ENCODE measurements around the gene GCGR. TPM values are rescaled to one million over a fixed set of nuclear protein-coding genes. Genes with fewer than 3 reads are reported as not detected.

The GCGR gene
- total RNA-seq, 1 experiment from 2014 or later, result 1.4 TPM

DNA sequence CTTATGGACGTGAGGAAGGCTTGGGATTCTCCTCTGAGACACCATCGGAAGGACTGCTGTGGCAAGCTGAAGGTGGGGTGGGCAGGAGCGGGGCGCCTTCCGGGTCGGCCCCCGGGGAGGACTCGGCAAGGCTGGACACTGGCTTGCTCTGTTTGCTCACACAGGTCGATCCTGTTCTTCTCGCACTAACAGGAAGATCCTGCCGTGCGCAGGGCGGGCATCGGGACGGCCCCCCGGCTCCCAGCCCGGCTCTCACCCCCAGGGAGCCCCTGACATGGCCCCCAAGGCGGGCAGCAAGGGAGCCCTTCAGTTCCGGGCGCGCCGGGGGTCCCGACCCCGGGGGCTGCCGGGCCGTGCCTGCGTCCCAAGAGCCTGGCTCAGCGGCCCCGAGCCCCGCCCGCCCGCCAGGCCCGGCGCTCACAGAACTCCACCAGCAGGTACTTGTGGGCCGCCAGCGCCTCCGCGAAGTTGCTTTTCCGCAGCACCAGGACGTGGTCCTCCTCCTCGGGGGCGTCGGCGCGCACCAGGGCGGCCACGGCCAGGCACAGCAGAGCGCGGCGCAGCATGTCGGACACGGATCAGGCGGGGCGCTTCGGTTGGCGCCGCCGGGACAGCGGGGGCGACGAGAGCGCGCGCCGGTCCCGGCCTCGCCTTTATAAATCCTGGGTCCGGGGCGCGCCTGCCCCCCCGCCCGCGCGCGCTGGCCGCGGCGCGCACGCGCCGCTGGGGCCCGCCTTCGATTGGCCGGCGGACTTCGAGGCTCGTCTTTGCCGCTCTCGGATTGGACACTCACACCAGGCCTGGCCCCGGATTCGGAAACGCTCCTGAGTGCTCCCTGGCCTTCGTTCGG lies 56.2 kb downstream of the GCGR start, which contains the start of gene P4HB (continued):
- TF ChIP-seq, protein P1, sequence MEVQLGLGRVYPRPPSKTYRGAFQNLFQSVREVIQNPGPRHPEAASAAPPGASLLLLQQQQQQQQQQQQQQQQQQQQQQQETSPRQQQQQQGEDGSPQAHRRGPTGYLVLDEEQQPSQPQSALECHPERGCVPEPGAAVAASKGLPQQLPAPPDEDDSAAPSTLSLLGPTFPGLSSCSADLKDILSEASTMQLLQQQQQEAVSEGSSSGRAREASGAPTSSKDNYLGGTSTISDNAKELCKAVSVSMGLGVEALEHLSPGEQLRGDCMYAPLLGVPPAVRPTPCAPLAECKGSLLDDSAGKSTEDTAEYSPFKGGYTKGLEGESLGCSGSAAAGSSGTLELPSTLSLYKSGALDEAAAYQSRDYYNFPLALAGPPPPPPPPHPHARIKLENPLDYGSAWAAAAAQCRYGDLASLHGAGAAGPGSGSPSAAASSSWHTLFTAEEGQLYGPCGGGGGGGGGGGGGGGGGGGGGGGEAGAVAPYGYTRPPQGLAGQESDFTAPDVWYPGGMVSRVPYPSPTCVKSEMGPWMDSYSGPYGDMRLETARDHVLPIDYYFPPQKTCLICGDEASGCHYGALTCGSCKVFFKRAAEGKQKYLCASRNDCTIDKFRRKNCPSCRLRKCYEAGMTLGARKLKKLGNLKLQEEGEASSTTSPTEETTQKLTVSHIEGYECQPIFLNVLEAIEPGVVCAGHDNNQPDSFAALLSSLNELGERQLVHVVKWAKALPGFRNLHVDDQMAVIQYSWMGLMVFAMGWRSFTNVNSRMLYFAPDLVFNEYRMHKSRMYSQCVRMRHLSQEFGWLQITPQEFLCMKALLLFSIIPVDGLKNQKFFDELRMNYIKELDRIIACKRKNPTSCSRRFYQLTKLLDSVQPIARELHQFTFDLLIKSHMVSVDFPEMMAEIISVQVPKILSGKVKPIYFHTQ (CRISPR knock-in tag; IDR thresholded peaks at IDR 0.05), result no peak; the same call in 1 of the 2 replicates
- TF ChIP-seq NFATC4 (CRISPR knock-in tag; IDR thresholded peaks at IDR 0.05) (no peak), NFE2L1 (CRISPR knock-in tag; IDR thresholded peaks at IDR 0.05) (no peak), OVOL2 (CRISPR knock-in tag; IDR thresholded peaks at IDR 0.05; ENCODE audit: borderline replicate concordance) (no peak; the same call in 1 of the 2 replicates)

DNA sequence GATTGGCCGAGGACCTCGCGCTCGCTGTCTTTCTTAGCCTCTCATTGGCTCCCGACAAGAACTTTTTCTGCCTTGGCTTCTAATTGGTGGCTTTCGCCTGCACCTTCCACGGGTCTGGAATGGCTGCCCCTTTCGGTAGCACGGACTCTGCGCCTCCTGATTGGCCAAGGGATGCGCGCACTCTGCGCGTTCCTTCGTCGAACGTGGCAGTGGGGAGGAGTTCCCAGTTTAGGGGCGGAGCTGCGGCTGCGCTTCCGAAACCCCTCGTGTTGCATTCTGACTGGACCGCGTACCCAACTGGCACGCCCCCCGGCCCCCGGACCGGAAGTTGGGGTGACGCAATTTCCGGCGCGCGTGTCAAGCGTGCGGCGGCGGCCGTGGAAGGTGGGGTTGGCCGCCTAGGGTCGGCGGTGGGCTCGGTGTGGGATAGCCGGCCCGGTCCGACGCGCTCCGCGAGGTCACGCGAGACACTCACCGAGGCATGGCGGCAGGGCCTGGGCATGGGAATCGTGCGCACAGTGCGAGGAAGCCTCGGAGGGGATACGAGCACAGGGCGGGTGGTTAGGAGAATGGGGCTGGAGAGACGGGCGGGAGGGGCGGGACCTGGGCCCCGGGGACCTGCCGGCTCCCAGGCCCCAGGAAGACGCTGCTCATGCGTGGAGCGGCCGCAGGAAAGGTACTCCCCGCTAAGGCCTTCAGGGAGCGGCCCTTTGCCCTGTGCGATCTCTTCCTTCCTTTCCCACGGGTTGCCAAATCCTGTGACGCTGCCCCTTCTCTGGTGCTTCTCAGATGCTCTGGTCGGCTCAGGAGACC lies 57.0 kb downstream of the GCGR start:
- H3K36me3 Mint-ChIP-seq, result peaks cover 33% of the 10 kb centered on the region
- ChIA-PET POLR2A (interaction anchor here (1.6 kb wide), 1 partner anchor 9 kb away, joined by 12 read pairs; no protein-coding TSS in a partner anchor), CTCF (interaction anchor here (0.7 to 1.0 kb wide), 5 partner anchors 8 to 177 kb away, joined by 3 to 12 read pairs (median 4); partner anchors contain the start of genes ARL16, HGS and RAC3)
- no peaks in the 10 kb centered on the region; the same call in 1 of the 2 replicates for H3K27me3 Mint-ChIP-seq (ENCODE audit: low read depth)
- DNase-seq (ENCODE audit: low spot score), result peak; percentile 99
- peak overlapping the region; percentile 98 for H3K27ac Mint-ChIP-seq
- peaks cover 25% of the 10 kb centered on the region for H3K4me1 Mint-ChIP-seq
- H3K9me3 Mint-ChIP-seq, result no peaks in the 10 kb centered on the region
- ATAC-seq, result peak; percentile 92
- H3K4me3 Mint-ChIP-seq, result peak overlapping the region; percentile 95
- TF ChIP-seq, protein P2, sequence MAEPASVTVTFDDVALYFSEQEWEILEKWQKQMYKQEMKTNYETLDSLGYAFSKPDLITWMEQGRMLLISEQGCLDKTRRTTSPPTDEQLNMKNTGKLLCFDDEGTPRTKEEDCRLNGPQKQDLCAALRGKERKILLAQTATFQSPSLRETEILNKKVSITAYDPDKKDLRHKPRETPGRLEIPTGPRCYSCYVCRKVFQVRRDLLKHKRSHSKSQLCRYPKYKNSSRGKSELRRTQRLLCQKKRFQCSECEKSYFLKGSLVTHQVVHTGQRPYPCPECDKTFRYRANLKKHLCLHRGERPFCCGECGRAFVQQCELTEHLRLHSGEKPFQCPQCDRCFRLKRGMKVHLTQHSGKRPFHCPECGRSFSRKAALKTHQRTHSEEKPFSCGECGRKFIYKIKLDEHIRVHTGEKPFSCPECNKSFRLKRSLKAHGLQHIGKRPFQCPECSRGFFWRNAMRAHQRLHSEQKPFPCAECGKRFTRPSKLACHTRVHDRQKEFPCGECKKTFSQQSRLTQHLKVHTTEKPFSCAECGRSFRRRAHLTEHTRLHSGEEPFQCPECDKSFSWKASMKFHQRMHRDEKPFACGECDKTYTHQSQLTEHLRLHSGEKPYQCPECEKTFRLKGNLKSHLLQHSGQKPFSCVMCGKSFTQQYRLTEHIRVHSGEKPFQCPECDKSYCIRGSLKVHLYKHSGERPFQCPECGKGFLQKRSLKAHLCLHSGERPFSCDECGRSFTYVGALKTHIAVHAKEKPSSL (CRISPR knock-in tag; conservative IDR thresholded peaks at IDR 0.05), result no peak
- peak; percentile 76; the same call in 1 of the 2 replicates for TF ChIP-seq MYBL2 (CRISPR knock-in tag; IDR thresholded peaks at IDR 0.05)
- TF ChIP-seq, protein P3, sequence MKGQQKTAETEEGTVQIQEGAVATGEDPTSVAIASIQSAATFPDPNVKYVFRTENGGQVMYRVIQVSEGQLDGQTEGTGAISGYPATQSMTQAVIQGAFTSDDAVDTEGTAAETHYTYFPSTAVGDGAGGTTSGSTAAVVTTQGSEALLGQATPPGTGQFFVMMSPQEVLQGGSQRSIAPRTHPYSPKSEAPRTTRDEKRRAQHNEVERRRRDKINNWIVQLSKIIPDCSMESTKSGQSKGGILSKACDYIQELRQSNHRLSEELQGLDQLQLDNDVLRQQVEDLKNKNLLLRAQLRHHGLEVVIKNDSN (CRISPR knock-in tag; IDR thresholded peaks at IDR 0.05), result peak; percentile 37; the same call in 1 of the 2 replicates
- peak; percentile 85 for TF ChIP-seq HMGA2 (CRISPR knock-in tag; IDR thresholded peaks at IDR 0.05)
- TF ChIP-seq, protein P4, sequence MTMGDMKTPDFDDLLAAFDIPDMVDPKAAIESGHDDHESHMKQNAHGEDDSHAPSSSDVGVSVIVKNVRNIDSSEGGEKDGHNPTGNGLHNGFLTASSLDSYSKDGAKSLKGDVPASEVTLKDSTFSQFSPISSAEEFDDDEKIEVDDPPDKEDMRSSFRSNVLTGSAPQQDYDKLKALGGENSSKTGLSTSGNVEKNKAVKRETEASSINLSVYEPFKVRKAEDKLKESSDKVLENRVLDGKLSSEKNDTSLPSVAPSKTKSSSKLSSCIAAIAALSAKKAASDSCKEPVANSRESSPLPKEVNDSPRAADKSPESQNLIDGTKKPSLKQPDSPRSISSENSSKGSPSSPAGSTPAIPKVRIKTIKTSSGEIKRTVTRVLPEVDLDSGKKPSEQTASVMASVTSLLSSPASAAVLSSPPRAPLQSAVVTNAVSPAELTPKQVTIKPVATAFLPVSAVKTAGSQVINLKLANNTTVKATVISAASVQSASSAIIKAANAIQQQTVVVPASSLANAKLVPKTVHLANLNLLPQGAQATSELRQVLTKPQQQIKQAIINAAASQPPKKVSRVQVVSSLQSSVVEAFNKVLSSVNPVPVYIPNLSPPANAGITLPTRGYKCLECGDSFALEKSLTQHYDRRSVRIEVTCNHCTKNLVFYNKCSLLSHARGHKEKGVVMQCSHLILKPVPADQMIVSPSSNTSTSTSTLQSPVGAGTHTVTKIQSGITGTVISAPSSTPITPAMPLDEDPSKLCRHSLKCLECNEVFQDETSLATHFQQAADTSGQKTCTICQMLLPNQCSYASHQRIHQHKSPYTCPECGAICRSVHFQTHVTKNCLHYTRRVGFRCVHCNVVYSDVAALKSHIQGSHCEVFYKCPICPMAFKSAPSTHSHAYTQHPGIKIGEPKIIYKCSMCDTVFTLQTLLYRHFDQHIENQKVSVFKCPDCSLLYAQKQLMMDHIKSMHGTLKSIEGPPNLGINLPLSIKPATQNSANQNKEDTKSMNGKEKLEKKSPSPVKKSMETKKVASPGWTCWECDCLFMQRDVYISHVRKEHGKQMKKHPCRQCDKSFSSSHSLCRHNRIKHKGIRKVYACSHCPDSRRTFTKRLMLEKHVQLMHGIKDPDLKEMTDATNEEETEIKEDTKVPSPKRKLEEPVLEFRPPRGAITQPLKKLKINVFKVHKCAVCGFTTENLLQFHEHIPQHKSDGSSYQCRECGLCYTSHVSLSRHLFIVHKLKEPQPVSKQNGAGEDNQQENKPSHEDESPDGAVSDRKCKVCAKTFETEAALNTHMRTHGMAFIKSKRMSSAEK (CRISPR knock-in tag; IDR thresholded peaks at IDR 0.05; ENCODE audit: borderline replicate concordance), result 0 out of 2 replicates have a peak, but pooled peaks have one; percentile 55
- TF ChIP-seq SOX15 (CRISPR knock-in tag; IDR thresholded peaks at IDR 0.05), result no peak
- peak; percentile 69 for TF ChIP-seq NFATC4 (CRISPR knock-in tag; IDR thresholded peaks at IDR 0.05)
- TF ChIP-seq, protein P5, sequence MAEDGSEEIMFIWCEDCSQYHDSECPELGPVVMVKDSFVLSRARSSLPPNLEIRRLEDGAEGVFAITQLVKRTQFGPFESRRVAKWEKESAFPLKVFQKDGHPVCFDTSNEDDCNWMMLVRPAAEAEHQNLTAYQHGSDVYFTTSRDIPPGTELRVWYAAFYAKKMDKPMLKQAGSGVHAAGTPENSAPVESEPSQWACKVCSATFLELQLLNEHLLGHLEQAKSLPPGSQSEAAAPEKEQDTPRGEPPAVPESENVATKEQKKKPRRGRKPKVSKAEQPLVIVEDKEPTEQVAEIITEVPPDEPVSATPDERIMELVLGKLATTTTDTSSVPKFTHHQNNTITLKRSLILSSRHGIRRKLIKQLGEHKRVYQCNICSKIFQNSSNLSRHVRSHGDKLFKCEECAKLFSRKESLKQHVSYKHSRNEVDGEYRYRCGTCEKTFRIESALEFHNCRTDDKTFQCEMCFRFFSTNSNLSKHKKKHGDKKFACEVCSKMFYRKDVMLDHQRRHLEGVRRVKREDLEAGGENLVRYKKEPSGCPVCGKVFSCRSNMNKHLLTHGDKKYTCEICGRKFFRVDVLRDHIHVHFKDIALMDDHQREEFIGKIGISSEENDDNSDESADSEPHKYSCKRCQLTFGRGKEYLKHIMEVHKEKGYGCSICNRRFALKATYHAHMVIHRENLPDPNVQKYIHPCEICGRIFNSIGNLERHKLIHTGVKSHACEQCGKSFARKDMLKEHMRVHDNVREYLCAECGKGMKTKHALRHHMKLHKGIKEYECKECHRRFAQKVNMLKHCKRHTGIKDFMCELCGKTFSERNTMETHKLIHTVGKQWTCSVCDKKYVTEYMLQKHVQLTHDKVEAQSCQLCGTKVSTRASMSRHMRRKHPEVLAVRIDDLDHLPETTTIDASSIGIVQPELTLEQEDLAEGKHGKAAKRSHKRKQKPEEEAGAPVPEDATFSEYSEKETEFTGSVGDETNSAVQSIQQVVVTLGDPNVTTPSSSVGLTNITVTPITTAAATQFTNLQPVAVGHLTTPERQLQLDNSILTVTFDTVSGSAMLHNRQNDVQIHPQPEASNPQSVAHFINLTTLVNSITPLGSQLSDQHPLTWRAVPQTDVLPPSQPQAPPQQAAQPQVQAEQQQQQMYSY (CRISPR knock-in tag; IDR thresholded peaks at IDR 0.05), result no peak
- TF ChIP-seq, protein P6, sequence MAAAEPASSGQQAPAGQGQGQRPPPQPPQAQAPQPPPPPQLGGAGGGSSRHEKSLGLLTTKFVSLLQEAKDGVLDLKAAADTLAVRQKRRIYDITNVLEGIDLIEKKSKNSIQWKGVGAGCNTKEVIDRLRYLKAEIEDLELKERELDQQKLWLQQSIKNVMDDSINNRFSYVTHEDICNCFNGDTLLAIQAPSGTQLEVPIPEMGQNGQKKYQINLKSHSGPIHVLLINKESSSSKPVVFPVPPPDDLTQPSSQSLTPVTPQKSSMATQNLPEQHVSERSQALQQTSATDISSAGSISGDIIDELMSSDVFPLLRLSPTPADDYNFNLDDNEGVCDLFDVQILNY (CRISPR knock-in tag; IDR thresholded peaks at IDR 0.05), result no peak
- TF ChIP-seq, protein P7, sequence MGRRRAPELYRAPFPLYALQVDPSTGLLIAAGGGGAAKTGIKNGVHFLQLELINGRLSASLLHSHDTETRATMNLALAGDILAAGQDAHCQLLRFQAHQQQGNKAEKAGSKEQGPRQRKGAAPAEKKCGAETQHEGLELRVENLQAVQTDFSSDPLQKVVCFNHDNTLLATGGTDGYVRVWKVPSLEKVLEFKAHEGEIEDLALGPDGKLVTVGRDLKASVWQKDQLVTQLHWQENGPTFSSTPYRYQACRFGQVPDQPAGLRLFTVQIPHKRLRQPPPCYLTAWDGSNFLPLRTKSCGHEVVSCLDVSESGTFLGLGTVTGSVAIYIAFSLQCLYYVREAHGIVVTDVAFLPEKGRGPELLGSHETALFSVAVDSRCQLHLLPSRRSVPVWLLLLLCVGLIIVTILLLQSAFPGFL (CRISPR knock-in tag; IDR thresholded peaks at IDR 0.05; ENCODE audit: borderline replicate concordance), result no peak
- TF ChIP-seq ZNF317 (CRISPR knock-in tag; IDR thresholded peaks at IDR 0.05; ENCODE audit: borderline replicate concordance, low read depth), result no peak
- peak; percentile 85 for TF ChIP-seq FOXP1 (CRISPR knock-in tag; IDR thresholded peaks at IDR 0.05; ENCODE audit: borderline replicate concordance)

All from WTC11 (cell line).